Liver (tissue), 9 donors: ENCODE results near the gene ZBTB49. TPM values are rescaled to one million over a fixed set of nuclear protein-coding genes. Genes with fewer than 3 reads are reported as not detected.
A peak's percentile ranks its signal among the peaks of the same experiment; 100 is the strongest.

Experiments
- DNase-seq: peaks from one replicate; pipeline ENCODE4 v3.0.0-alpha.2; 2017; ENCODE audit warnings: low spot score
- H3K27ac ChIP-seq, 2 donors: one replicate each; pipeline ENCODE4 v1.7.0; 2013; ENCODE audit warnings: inconsistent platforms in 2 of 2, low read length in 2 of 2, control low read depth in 1 of 2, low read depth in 1 of 2, mild to moderate bottlenecking in 1 of 2
- H3K27me3 ChIP-seq, 4 donors: one replicate each; pipeline versions ENCODE4 v1.6.1 to v1.7.0; 2013; ENCODE audit warnings: low read length in 3 of 4, inconsistent platforms in 1 of 4, mild to moderate bottlenecking in 1 of 4, moderate library complexity in 1 of 4; ENCODE audit not compliant: control insufficient read depth in 4 of 4, insufficient read depth in 4 of 4
- H3K36me3 ChIP-seq, 4 donors: one replicate each; pipeline versions ENCODE4 v1.6.1 to v1.7.0; 2013; ENCODE audit warnings: low read length in 3 of 4, mild to moderate bottlenecking in 3 of 4, low read depth in 1 of 4, moderate library complexity in 1 of 4; ENCODE audit not compliant: control insufficient read depth in 4 of 4, insufficient read depth in 3 of 4
- H3K4me1 ChIP-seq, 4 donors: one replicate each; pipeline versions ENCODE4 v1.6.1 to v1.7.0; 2013; ENCODE audit warnings: low read length in 3 of 4, mild to moderate bottlenecking in 3 of 4, moderate library complexity in 1 of 4; ENCODE audit not compliant: control insufficient read depth in 4 of 4, insufficient read depth in 4 of 4
- H3K4me3 ChIP-seq, 3 donors: one replicate each; pipeline versions ENCODE4 v1.6.1 to v1.7.0; 2013; ENCODE audit warnings: low read length in 3 of 3, control low read depth in 1 of 3, low read depth in 1 of 3, mild to moderate bottlenecking in 1 of 3
- H3K9ac ChIP-seq, 2 donors: one replicate each; pipeline ENCODE4 v1.7.0; 2013; ENCODE audit warnings: low read length in 2 of 2, mild to moderate bottlenecking in 2 of 2, moderate library complexity in 2 of 2, control low read depth in 1 of 2, low read depth in 1 of 2
- H3K9me3 ChIP-seq, 4 donors: one replicate each; pipeline versions ENCODE4 v1.6.1 to v1.7.0; 2013; ENCODE audit warnings: low read length in 3 of 4; ENCODE audit not compliant: control insufficient read depth in 4 of 4
- EGR1 ChIP-seq, 2 donors: IDR thresholded peaks; 2 replicates each; pipeline ENCODE4 v1.6.1; 2016 to 2018; ENCODE audit warnings: antibody characterized with exemption in 2 of 2, low read depth in 2 of 2
- FOXA1 ChIP-seq: IDR thresholded peaks from 2 replicates; pipeline ENCODE4 v1.6.1; 2016; ENCODE audit warnings: antibody characterized with exemption
- FOXA2 ChIP-seq: IDR thresholded peaks from 2 replicates; pipeline ENCODE4 v1.6.1; 2016; ENCODE audit warnings: antibody characterized with exemption
- GABPA ChIP-seq, 2 donors: IDR thresholded peaks in 1 of 2; conservative IDR thresholded peaks in 1 of 2; 2 replicates each; pipeline ENCODE4 v1.6.1; 2016; ENCODE audit warnings: antibody characterized with exemption in 2 of 2, mild to moderate bottlenecking in 1 of 2, moderate library complexity in 1 of 2
- HNF4A ChIP-seq, 2 donors: conservative IDR thresholded peaks; 2 replicates each; pipeline ENCODE4 v1.6.1; 2016; ENCODE audit warnings: antibody characterized with exemption in 2 of 2, mild to moderate bottlenecking in 2 of 2
- HNF4G ChIP-seq: IDR thresholded peaks from 2 replicates; pipeline ENCODE4 v1.6.1; 2016; ENCODE audit warnings: antibody characterized with exemption
- JUND ChIP-seq, 2 donors: IDR thresholded peaks; 2 replicates each; pipeline ENCODE4 v1.6.1; 2016; ENCODE audit warnings: antibody characterized with exemption in 2 of 2
- MAX ChIP-seq: IDR thresholded peaks from 2 replicates; pipeline ENCODE4 v1.6.1; 2016; ENCODE audit warnings: antibody characterized with exemption
- NR2F2 ChIP-seq: IDR thresholded peaks from 2 replicates; pipeline ENCODE4 v1.6.1; 2016; ENCODE audit warnings: antibody characterized with exemption
- RAD21 ChIP-seq, 2 donors: IDR thresholded peaks; 2 replicates each; pipeline ENCODE4 v1.6.1; 2016; ENCODE audit warnings: antibody characterized with exemption in 2 of 2, mild to moderate bottlenecking in 2 of 2
- RXRA ChIP-seq, 2 donors: IDR thresholded peaks; 2 replicates each; pipeline ENCODE4 v1.6.1; 2017 to 2018; ENCODE audit warnings: antibody characterized with exemption in 2 of 2, mild to moderate bottlenecking in 1 of 2
- SP1 ChIP-seq: IDR thresholded peaks from 2 replicates; pipeline ENCODE4 v1.6.1; 2018; ENCODE audit warnings: antibody characterized with exemption, mild to moderate bottlenecking
- TAF1 ChIP-seq: conservative IDR thresholded peaks from 2 replicates; pipeline ENCODE4 v1.6.1; 2016; ENCODE audit warnings: antibody characterized with exemption, mild to moderate bottlenecking
- YY1 ChIP-seq: IDR thresholded peaks from 2 replicates; pipeline ENCODE4 v1.6.1; 2016; ENCODE audit warnings: antibody characterized with exemption, mild to moderate bottlenecking
- ZBTB33 ChIP-seq: IDR thresholded peaks from 2 replicates; pipeline ENCODE4 v1.6.1; 2016; ENCODE audit warnings: antibody characterized with exemption
- whole genome bisulfite sequencing: extraction: QIAGEN DNeasy Blood & Tissue Kit; methylation state at CpG from one replicate; pipeline ENCODE4 v1.1.7; 2013; 5-methylcytosine and 5-hydroxymethylcytosine counted together
- polyA plus RNA-seq, 2 donors: library from polyadenylated mRNA; stranded (reverse) in 1 of 2; unstranded in 1 of 2; fragments of 200-250 nt in 1 of 2; fragments of >200 nt in 1 of 2; fragmentation: Nextera tagmentation in 1 of 2; extraction: Ambion mirVana in 1 of 2; gene quantifications; one replicate each; pipeline versions ENCODE4 v1.2.1 to v1.2.3, GENCODE V29; 2013 to 2015
- total RNA-seq, 2 donors: library from RNA; depleted of rRNA; stranded (reverse); fragments of >200 nt; gene quantifications; one replicate each; pipeline ENCODE4 v1.2.3, GENCODE V29; 2014
- TF ChIP-seq, protein P1 (sequence below): fragments of 150-350 bp; IDR thresholded peaks from 2 replicates; pipeline ENCODE4 v1.5.1; 2017; ENCODE audit warnings: improper control_type of control experiment, low read depth, low read length; ENCODE audit not compliant: missing input control
- TF ChIP-seq, protein P2 (sequence below): IDR thresholded peaks from 2 replicates; pipeline ENCODE4 v1.6.1; 2016; ENCODE audit warnings: antibody characterized with exemption, mild to moderate bottlenecking
- donor health status: healthy.
- donor health status: healthy.
- donor health status: healthy.
- donor health status: healthy.
- donor health status: healthy.

Gene ZBTB49
- total and polyA plus RNA-seq, 4 donors = 1.3 to 3.8 (median 2.0) TPM

DNA sequence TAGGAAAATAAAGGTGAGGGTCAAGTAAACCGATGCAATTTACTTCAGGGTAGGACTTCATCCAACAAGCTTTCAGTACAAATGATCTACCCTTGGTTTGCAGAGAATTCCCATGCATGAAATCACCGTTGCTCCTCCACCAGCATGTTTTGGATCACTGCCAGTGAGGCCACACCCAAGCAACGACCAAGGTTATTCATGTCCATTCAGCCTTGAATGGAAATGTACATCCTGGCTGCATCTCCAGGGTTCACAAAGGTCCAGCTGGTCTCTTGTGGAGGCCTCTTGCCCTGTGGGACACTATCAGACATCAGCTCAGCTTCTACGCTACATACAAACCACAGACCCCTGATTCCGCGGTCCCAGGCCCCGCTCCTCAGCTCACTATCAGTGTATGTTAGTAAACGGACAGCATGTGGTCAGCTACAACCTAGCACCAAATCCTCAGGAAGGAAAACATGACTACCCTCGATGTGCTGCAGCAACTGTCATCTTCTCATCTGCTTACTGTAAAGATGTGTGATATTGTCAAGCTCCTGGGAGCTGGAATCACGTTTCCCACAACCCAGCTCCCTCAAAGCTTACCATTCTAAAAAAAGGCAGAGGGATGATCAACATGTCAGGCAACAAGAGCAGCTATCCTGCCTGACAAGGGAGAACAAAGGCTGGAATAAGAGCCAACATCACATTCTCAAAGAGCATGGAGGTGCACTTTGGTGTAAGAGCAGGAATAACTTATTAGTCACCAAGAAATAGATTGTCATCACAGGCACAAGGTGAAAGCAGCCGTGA is 5.0 kb upstream of the ZBTB49 start:
- Histone ChIP-seq H3K4me1 (peaks cover 6 to 14% (median 11%) of the 10 kb centered on the region in 4 donors), H3K27me3 (no peaks in the 10 kb centered on the region), H3K9me3 (no peaks in the 10 kb centered on the region), H3K4me3 (no peak overlapping the region), H3K9ac (no peak overlapping the region), H3K27ac (no peak overlapping the region), H3K36me3 (peaks cover 6 to 39% (median 28%) of the 10 kb centered on the region in 4 donors)
- DNase-seq = peak; percentile 54
- TF ChIP-seq RAD21 (IDR thresholded peaks at IDR 0.05) (no peak), JUND (IDR thresholded peaks at IDR 0.05) (no peak), HNF4G (no peak), SP1 (no peak), YY1 (no peak), FOXA1 (no peak), TAF1 (no peak), GABPA (IDR thresholded peaks at IDR 0.05 in 1 of 2, conservative IDR thresholded peaks at IDR 0.05 in 1 of 2) (no peak), RXRA (IDR thresholded peaks at IDR 0.05) (no peak), HNF4A (conservative IDR thresholded peaks at IDR 0.05) (no peak), ZBTB33 (no peak), MAX (no peak), NR2F2 (no peak), FOXA2 (no peak), EGR1 (IDR thresholded peaks at IDR 0.05; ENCODE audit: low read depth in 2 of 2) (no peak)
- TF ChIP-seq, protein P1, sequence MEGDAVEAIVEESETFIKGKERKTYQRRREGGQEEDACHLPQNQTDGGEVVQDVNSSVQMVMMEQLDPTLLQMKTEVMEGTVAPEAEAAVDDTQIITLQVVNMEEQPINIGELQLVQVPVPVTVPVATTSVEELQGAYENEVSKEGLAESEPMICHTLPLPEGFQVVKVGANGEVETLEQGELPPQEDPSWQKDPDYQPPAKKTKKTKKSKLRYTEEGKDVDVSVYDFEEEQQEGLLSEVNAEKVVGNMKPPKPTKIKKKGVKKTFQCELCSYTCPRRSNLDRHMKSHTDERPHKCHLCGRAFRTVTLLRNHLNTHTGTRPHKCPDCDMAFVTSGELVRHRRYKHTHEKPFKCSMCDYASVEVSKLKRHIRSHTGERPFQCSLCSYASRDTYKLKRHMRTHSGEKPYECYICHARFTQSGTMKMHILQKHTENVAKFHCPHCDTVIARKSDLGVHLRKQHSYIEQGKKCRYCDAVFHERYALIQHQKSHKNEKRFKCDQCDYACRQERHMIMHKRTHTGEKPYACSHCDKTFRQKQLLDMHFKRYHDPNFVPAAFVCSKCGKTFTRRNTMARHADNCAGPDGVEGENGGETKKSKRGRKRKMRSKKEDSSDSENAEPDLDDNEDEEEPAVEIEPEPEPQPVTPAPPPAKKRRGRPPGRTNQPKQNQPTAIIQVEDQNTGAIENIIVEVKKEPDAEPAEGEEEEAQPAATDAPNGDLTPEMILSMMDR = no peak
- TF ChIP-seq, protein P2, sequence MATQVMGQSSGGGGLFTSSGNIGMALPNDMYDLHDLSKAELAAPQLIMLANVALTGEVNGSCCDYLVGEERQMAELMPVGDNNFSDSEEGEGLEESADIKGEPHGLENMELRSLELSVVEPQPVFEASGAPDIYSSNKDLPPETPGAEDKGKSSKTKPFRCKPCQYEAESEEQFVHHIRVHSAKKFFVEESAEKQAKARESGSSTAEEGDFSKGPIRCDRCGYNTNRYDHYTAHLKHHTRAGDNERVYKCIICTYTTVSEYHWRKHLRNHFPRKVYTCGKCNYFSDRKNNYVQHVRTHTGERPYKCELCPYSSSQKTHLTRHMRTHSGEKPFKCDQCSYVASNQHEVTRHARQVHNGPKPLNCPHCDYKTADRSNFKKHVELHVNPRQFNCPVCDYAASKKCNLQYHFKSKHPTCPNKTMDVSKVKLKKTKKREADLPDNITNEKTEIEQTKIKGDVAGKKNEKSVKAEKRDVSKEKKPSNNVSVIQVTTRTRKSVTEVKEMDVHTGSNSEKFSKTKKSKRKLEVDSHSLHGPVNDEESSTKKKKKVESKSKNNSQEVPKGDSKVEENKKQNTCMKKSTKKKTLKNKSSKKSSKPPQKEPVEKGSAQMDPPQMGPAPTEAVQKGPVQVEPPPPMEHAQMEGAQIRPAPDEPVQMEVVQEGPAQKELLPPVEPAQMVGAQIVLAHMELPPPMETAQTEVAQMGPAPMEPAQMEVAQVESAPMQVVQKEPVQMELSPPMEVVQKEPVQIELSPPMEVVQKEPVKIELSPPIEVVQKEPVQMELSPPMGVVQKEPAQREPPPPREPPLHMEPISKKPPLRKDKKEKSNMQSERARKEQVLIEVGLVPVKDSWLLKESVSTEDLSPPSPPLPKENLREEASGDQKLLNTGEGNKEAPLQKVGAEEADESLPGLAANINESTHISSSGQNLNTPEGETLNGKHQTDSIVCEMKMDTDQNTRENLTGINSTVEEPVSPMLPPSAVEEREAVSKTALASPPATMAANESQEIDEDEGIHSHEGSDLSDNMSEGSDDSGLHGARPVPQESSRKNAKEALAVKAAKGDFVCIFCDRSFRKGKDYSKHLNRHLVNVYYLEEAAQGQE = no peak
- 81% methylated on average over 11 of the region's 11 CpGs for WGBS
